SK-N-MC (cell line): ENCODE measurements around the gene AFF1.

ENCODE experiments used
- EZH2 ChIP-seq: fragments of 200-600 bp; sonication (generic); IDR thresholded peaks from one replicate; pipeline ENCODE4 v1.6.1; 2017; ENCODE audit warnings: antibody characterized with exemption
- FOXP2 ChIP-seq: optimal IDR thresholded peaks from 2 replicates; pipeline ENCODE3; 2011; ENCODE audit warnings: mild to moderate bottlenecking, moderate library complexity; ENCODE audit not compliant: insufficient read depth; ENCODE audit errors: extremely low read length, control extremely low read depth
- POLR2AphosphoS5 ChIP-seq: IDR thresholded peaks from 2 replicates; pipeline ENCODE4 v1.6.1; 2012; ENCODE audit warnings: mild to moderate bottlenecking, low read depth, low read length, borderline replicate concordance

GRCh38 chr4:86910369-86910768, 24.4 kb upstream of the AFF1 start:
- no peak for TF ChIP-seq EZH2
- no peak for TF ChIP-seq POLR2AphosphoS5
- no peak for TF ChIP-seq FOXP2
